ENCODE data around the gene ANK3.

Gene ANK3

DNA sequence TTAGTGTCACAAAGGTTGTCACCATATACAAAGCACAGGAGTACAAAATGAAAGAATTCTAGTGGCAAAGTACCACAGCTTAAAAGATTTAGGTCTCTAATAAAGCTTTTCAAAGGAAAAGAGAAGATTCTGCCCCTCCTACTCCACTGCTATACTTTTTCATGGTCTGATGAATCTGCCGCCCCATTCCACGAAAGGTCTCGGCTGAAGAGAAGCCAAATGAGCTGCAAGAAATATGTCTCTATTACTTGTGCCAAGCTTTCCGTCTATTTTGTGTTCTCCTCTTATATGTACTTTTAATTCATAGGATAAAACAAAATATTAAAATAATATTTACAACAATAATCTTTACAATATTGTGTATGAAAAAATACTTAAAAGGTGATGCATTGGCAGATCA lies 222.6 kb downstream of the ANK3 start:
- DNase-seq (ENCODE audit: low read depth): no peak
- H3K4me3 ChIP-seq (ENCODE audit: control insufficient read depth, low read depth, low read length): no peak overlapping the region
- TF ChIP-seq, protein P1, sequence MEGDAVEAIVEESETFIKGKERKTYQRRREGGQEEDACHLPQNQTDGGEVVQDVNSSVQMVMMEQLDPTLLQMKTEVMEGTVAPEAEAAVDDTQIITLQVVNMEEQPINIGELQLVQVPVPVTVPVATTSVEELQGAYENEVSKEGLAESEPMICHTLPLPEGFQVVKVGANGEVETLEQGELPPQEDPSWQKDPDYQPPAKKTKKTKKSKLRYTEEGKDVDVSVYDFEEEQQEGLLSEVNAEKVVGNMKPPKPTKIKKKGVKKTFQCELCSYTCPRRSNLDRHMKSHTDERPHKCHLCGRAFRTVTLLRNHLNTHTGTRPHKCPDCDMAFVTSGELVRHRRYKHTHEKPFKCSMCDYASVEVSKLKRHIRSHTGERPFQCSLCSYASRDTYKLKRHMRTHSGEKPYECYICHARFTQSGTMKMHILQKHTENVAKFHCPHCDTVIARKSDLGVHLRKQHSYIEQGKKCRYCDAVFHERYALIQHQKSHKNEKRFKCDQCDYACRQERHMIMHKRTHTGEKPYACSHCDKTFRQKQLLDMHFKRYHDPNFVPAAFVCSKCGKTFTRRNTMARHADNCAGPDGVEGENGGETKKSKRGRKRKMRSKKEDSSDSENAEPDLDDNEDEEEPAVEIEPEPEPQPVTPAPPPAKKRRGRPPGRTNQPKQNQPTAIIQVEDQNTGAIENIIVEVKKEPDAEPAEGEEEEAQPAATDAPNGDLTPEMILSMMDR (IDR thresholded peaks at IDR 0.05; ENCODE audit: control insufficient read depth, insufficient read depth, low read depth, low read length, missing control alignments): no peak

DNA sequence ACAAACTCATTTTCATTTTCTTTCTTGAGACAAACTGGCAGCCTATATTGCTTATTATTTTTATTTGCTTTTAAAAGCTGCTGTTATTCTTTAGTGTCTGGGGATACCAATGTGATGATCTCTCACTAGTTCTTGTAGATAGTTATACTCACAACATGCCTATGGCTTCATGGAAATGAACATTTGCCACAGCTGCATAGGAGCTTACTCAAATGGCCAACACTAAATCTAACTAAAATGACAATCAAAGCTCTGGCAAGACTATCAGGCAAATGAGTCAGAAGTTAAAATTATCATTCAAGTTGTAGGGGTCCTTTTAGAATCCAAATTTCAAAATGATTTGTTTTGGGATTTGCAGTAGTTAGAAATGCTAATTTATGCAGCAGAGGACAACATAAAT lies 225.9 kb downstream of the ANK3 start:
- no peak overlapping the region for H3K4me3 ChIP-seq (ENCODE audit: control insufficient read depth, low read depth, low read length)
- TF ChIP-seq, protein P1 (IDR thresholded peaks at IDR 0.05; ENCODE audit: control insufficient read depth, insufficient read depth, low read depth, low read length, missing control alignments): no peak
- DNase-seq (ENCODE audit: low read depth): no peak

DNA sequence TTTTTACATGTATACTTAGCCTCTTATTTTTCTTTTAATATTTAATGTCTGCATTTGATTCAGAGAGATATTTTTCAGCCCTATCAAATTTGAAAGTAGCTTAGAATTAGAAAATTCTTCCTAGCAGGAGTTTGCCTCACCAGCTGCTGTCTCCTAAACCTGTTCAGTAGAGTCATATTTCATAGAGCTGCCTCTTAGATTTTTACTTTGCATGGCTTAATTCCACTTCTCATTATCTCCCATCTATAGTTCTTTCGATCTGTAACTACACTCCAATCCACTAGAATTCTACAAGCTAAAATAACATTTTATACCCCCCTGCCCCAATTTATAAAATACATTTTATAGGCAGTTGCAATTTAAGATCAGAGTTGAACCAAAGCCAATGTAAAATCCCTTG lies 227.0 kb downstream of the ANK3 start:
- DNase-seq (ENCODE audit: low read depth): no peak
- TF ChIP-seq, protein P1 (IDR thresholded peaks at IDR 0.05; ENCODE audit: control insufficient read depth, insufficient read depth, low read depth, low read length, missing control alignments): no peak
- H3K4me3 ChIP-seq (ENCODE audit: control insufficient read depth, low read depth, low read length): no peak overlapping the region

DNA sequence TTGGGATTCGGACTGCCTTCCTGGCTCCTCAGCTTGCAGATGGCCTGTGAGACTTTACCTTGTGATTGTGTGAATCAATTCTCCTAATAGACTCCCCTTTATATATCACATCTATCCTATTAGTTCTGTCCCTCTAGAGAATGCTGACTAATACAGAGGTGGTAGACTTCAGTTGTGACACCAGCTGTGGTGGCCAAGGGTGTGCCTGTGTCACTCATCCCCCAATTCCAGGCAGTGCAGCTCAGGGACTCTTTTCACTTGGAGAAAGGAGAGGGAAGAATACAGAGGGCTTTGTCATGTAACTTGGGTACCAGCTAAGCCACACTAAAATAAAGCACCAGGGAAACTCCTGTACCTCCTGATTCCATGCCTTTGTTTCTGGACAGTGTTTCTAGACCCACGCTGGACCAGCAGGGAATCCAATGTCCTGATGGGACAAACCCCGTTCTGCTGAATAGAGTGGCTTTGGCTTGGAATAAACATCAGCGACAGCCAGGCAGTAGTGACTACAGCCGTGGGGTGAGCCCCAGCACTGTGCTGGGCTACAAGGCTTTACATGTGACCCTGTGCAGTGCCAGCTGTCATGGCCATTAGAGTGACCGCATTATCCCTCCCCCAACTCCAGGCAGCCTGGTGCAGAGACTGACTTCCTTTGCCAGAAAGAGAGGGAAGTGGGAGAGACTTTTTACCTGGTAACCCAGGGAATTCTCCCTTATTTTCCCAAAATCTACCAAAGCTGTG lies 233.6 kb downstream of the ANK3 start:
- TF ChIP-seq, protein P1 (IDR thresholded peaks at IDR 0.05; ENCODE audit: control insufficient read depth, insufficient read depth, low read depth, low read length, missing control alignments): no peak
- no peak for DNase-seq (ENCODE audit: low read depth)
- H3K4me3 ChIP-seq (ENCODE audit: control insufficient read depth, low read depth, low read length): no peak overlapping the region

DNA sequence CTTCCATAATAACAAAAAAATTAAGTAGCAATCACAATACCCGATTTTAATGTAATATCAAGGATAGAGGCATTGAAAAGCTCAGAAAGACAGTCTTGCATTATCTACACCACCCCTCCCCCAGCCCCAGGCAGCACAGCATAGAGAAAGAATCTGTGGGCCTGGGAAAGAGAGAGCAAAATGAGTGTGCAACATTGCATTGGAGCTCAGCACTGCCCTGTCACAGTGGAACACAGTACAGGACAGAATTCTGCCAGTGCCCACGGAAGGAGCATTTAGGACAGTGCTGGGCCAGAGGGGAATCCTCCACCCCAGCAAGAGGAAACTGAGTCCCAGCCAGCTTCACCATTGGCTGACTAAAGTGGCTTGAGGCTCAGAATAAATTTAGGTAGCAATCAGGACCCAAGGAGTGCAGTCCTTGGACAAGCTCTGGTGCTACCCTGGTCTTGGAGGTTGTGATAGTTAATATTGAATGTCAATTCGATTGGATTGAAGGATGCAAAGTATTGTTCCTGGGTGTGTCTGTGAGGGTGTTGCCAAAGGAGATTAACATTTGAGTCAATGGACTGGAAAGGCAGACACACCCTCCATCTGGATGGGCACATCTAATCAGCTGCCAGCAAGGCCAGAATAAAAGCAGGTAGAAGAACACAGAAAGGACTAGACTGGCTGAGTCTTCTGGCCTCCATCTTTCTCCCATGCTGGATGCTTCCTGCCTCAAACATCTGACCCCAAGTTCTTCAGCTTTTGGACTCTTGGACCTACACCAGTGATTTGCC lies 234.4 kb downstream of the ANK3 start:
- no peak overlapping the region for H3K4me3 ChIP-seq (ENCODE audit: control insufficient read depth, low read depth, low read length)
- no peak for DNase-seq (ENCODE audit: low read depth)
- TF ChIP-seq, protein P1 (IDR thresholded peaks at IDR 0.05; ENCODE audit: control insufficient read depth, insufficient read depth, low read depth, low read length, missing control alignments): no peak

DNA sequence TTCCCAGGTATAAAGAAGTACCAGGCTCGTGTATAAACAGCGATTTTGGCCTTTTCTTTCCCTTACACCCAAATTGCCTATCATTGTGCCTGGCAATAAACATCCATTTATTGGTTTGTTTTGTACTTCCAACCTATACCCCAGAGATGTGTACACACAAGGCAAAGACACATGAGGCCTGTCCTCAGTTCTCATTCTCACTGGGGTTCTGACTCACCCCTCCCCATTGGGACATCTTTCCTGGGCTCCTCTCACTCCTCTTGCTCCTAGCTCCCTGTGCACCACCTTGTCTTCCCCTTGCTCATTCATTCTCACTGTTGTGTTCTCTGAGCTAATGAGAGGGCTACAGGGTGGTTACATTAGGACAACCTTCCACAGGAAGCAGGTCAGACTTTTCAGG lies 240.7 kb downstream of the ANK3 start:
- TF ChIP-seq, protein P1 (IDR thresholded peaks at IDR 0.05; ENCODE audit: control insufficient read depth, insufficient read depth, low read depth, low read length, missing control alignments): no peak
- no peak for DNase-seq (ENCODE audit: low read depth)
- no peak overlapping the region for H3K4me3 ChIP-seq (ENCODE audit: control insufficient read depth, low read depth, low read length)

Measured in AG09309 (cell line).